Tibial nerve (tissue), 4 donors: ENCODE measurements around the gene KRT5. TPM values are rescaled to one million over a fixed set of nuclear protein-coding genes. Genes with fewer than 3 reads are reported as not detected.

Experiments
- DNase-seq, 2 donors: peaks; one replicate each; pipeline ENCODE4 v3.0.0-alpha.2; 2019; ENCODE audit warnings: low spot score in 2 of 2
- H3K27ac ChIP-seq, 4 donors: fragments of 200-600 bp; sonication (generic) in 3 of 4; one replicate each; pipeline ENCODE4 v1.5.1; 2017 to 2019; ENCODE audit warnings: mild to moderate bottlenecking in 1 of 4
- H3K27me3 ChIP-seq, 2 donors: fragments of 200-600 bp; sonication (generic) in 1 of 2; one replicate each; pipeline versions ENCODE4 v1.5.1 to v1.6.0; 2017 to 2019
- H3K36me3 ChIP-seq, 3 donors: fragments of 200-600 bp; sonication (generic); one replicate each; pipeline ENCODE4 v1.5.1; 2018 to 2019
- H3K4me1 ChIP-seq, 4 donors: fragments of 200-600 bp; sonication (generic) in 3 of 4; one replicate each; pipeline ENCODE4 v1.5.1; 2017 to 2019
- H3K4me3 ChIP-seq, 4 donors: fragments of 200-600 bp; sonication (generic) in 3 of 4; one replicate each; pipeline ENCODE4 v1.5.1; 2017 to 2019; ENCODE audit warnings: mild to moderate bottlenecking in 1 of 4, moderate library complexity in 1 of 4
- H3K9me3 ChIP-seq, 4 donors: fragments of 200-600 bp; sonication (generic) in 3 of 4; one replicate each; pipeline ENCODE4 v1.5.1; 2017 to 2019
- CTCF ChIP-seq, 5 experiments: fragments of 200-600 bp in 3 of 5; fragments of 450-650 bp in 2 of 5; sonication (generic) in 3 of 5; IDR thresholded peaks; one replicate each; pipeline ENCODE4 v1.5.1; 2016 to 2019; ENCODE audit warnings: antibody characterized with exemption in 5 of 5, mild to moderate bottlenecking in 3 of 5, moderate library complexity in 2 of 5
- EP300 ChIP-seq, 2 donors: sonication (generic); formaldehyde crosslinking; IDR thresholded peaks; one replicate each; pipeline ENCODE4 v1.6.1; 2017; ENCODE audit warnings: antibody characterized with exemption in 2 of 2, mild to moderate bottlenecking in 1 of 2
- POLR2A ChIP-seq, 2 donors: fragments of 450-650 bp; IDR thresholded peaks; one replicate each; pipeline ENCODE4 v1.6.1; 2017; ENCODE audit warnings: antibody characterized with exemption in 2 of 2, mild to moderate bottlenecking in 2 of 2, moderate library complexity in 2 of 2
- WGBS, 2 donors: methylation state at CpG; one replicate each; pipeline ENCODE4 v1.1.5; 2018; 5-methylcytosine and 5-hydroxymethylcytosine counted together
- total RNA-seq, 4 donors: library from RNA; depleted of rRNA; stranded (reverse); fragments of >200 nt; gene quantifications; one replicate each; pipeline ENCODE4 v1.1.0, GENCODE V29; 2016

The KRT5 gene
- total RNA-seq = 1 to 10 TPM in 1 of 4 donors, under 1 TPM in 1, not detected in 2; 0.22 to 2.7 TPM

GRCh38 chr12:52519826-52520662 is at the start of gene KRT5:
KRT5 (minus strand) TSS chr12:52520394; CDS start chr12:52520296, 98 bp downstream.
- Histone ChIP-seq H3K27me3 (no peaks in the 10 kb centered on the region), H3K27ac (no peak within 1 kb of the TSS), H3K4me1 (peaks cover 0 to 5% (median 0%) of the 10 kb centered on the region in 4 donors), H3K9me3 (no peaks in the 10 kb centered on the region), H3K36me3 (no peaks in the 10 kb centered on the region), H3K4me3 (no peak within 1 kb of the TSS)
- 86 to 89% methylated on average over 21 to 29 of the region's 29 CpGs for WGBS, 2 donors
- TF ChIP-seq EP300 (IDR thresholded peaks at IDR 0.05) = no peak
- no peak for TF ChIP-seq CTCF (IDR thresholded peaks at IDR 0.05)
- no peak for TF ChIP-seq POLR2A (IDR thresholded peaks at IDR 0.05)
- DNase-seq = no peak

GRCh38 chr12:52568111-52568510 is 47.9 kb upstream of the KRT5 start:
- WGBS, 2 donors = 76 to 84% methylated on average over 12 of the region's 12 CpGs
- peaks cover 0 to 24% of the 10 kb centered on the region in 2 donors for H3K27me3 ChIP-seq
- no peak for TF ChIP-seq EP300 (IDR thresholded peaks at IDR 0.05)
- no peak for TF ChIP-seq CTCF (IDR thresholded peaks at IDR 0.05)
- TF ChIP-seq POLR2A (IDR thresholded peaks at IDR 0.05) = no peak

GRCh38 chr12:52566847-52567291 is 46.7 kb upstream of the KRT5 start:
- no peaks in the 10 kb centered on the region for H3K4me1 ChIP-seq
- no peaks in the 10 kb centered on the region for H3K9me3 ChIP-seq
- WGBS, 2 donors = 54 to 58% methylated on average over 4 to 8 of the region's 8 CpGs
- TF ChIP-seq EP300 (IDR thresholded peaks at IDR 0.05) (no peak), POLR2A (IDR thresholded peaks at IDR 0.05) (no peak)
- no peak overlapping the region for H3K4me3 ChIP-seq
- H3K27ac ChIP-seq = no peak overlapping the region
- peaks cover 0 to 29% of the 10 kb centered on the region in 2 donors for H3K27me3 ChIP-seq
- DNase-seq = no peak
- no peaks in the 10 kb centered on the region for H3K36me3 ChIP-seq

More at GRCh38 chr12:52568111-52568510, 47.9 kb upstream of the KRT5 start:
- no peak for DNase-seq
- Histone ChIP-seq H3K4me1 (no peaks in the 10 kb centered on the region), H3K4me3 (no peak overlapping the region), H3K36me3 (no peaks in the 10 kb centered on the region), H3K27ac (no peak overlapping the region), H3K9me3 (no peaks in the 10 kb centered on the region)

GRCh38 chr12:52564582-52564981 is 44.4 kb upstream of the KRT5 start:
- no peak overlapping the region for H3K27ac ChIP-seq
- no peak for DNase-seq
- no peak for TF ChIP-seq CTCF (IDR thresholded peaks at IDR 0.05)
- TF ChIP-seq EP300 (IDR thresholded peaks at IDR 0.05) = no peak
- TF ChIP-seq POLR2A (IDR thresholded peaks at IDR 0.05) = no peak
- 38 to 75% methylated on average over 1 of the region's 1 CpG for WGBS, 2 donors
- H3K4me1 ChIP-seq = no peaks in the 10 kb centered on the region
- no peak overlapping the region for H3K4me3 ChIP-seq
- no peaks in the 10 kb centered on the region for H3K9me3 ChIP-seq
- H3K27me3 ChIP-seq = peaks cover 0 to 25% of the 10 kb centered on the region in 2 donors
- no peaks in the 10 kb centered on the region for H3K36me3 ChIP-seq

- no peak for TF ChIP-seq EP300 (IDR thresholded peaks at IDR 0.05)
- peak in 2 of 5 experiments; percentile 7 to 14 for TF ChIP-seq CTCF (IDR thresholded peaks at IDR 0.05)
- 57 to 72% methylated on average over 3 of the region's 3 CpGs for WGBS, 2 donors
- H3K36me3 ChIP-seq = no peaks in the 10 kb centered on the region
These were observed 41.8 kb upstream of the KRT5 start for GRCh38 chr12:52561880-52562449.

More at GRCh38 chr12:52561880-52562449, 41.8 kb upstream of the KRT5 start:
- H3K4me3 ChIP-seq = no peak overlapping the region
- peaks cover 0 to 29% of the 10 kb centered on the region in 2 donors for H3K27me3 ChIP-seq
- H3K4me1 ChIP-seq = no peaks in the 10 kb centered on the region
- no peak overlapping the region for H3K27ac ChIP-seq
- no peaks in the 10 kb centered on the region for H3K9me3 ChIP-seq
- no peak for DNase-seq
